HCT116 (cell line): ENCODE measurements around the gene ISOC2. TPM values are rescaled to one million over a fixed set of nuclear protein-coding genes. Genes with fewer than 3 reads are reported as not detected.
A peak's percentile ranks its signal among the peaks of the same experiment; 100 is the strongest.

Experiments used
- ATAC-seq: fragments of 200-7000 bp; cut with Tn5 transposase; 2 replicates; pipeline ENCODE4 v1.9.1; 2020; ENCODE audit warnings: mild to moderate bottlenecking, moderate library complexity
- BruUV-seq: library from RNA; stranded (reverse); fragments of 400-500 nt; replicated peaks from 2 replicates; lab custom pipeline; 2021; lab: Mats Ljungman, UMichigan
- CTCF ChIA-PET: fragments of 300-600 bp; sonication (Branson Sonifier 250); formaldehyde crosslinking; loops from one replicate; lab custom pipeline; 2021; ENCODE audit warnings: antibody characterized with exemption; lab: Charles Lee
- POLR2A ChIA-PET: fragments of 300-600, 350-600 bp; sonication (Branson Sonifier 250); formaldehyde crosslinking; loops from one replicate; lab custom pipeline; 2021; ENCODE audit warnings: antibody characterized with exemption; lab: Charles Lee
- RAD21 ChIA-PET, 2 experiments: fragments of 300-600 bp; sonication (Branson Sonifier 250); formaldehyde crosslinking; loops; one replicate each; lab custom pipeline; 2023; ENCODE audit warnings: low total read pairs in 2 of 2; ENCODE audit not compliant: uncharacterized antibody in 2 of 2, unreplicated experiment in 2 of 2, low non-redundant PET in 1 of 2; lab: Charles Lee
- DNase-seq: peaks from one replicate; pipeline ENCODE4 v3.0.0-alpha.2; 2010; ENCODE audit warnings: low read depth, low spot score
- H2AFZ ChIP-seq: fragments of 200-600 bp; shearing (Covaris generic), sonication (generic); 2 replicates; pipeline ENCODE4 v1.6.1; 2017; ENCODE audit warnings: low read depth, mixed run types, mixed read lengths, antibody characterized with exemption, low read length; ENCODE audit not compliant: poor library complexity, severe bottlenecking
- H3K27ac ChIP-seq: 2 replicates; pipeline ENCODE4 v1.5.1; 2012; ENCODE audit warnings: low read depth, low read length
- H3K27me3 ChIP-seq: fragments of 200-600 bp; sonication (generic); 2 replicates; pipeline ENCODE4 v1.6.1; 2016; ENCODE audit warnings: mixed run types, low read length, mixed read lengths; ENCODE audit not compliant: insufficient read depth
- H3K36me3 ChIP-seq, 2 experiments: fragments of 200-500 bp in 1 of 2; fragments of 200-600 bp in 1 of 2; sonication (Bioruptor generic) in 1 of 2; sonication (generic) in 1 of 2; 2 replicates each; pipeline versions ENCODE4 v1.5.1 to v1.6.1; 2014 to 2016; ENCODE audit warnings: low read length in 2 of 2, inconsistent platforms in 1 of 2, mixed read lengths in 1 of 2, mixed run types in 1 of 2; ENCODE audit not compliant: insufficient read depth in 2 of 2, control insufficient read depth in 1 of 2
- H3K4me1 ChIP-seq, 2 experiments: fragments of 200-600 bp in 1 of 2; sonication (generic) in 1 of 2; 2 replicates each; pipeline versions ENCODE4 v1.5.1 to v1.6.1; 2012 to 2017; ENCODE audit warnings: low read length in 2 of 2, inconsistent platforms in 1 of 2, mild to moderate bottlenecking in 1 of 2, mixed read lengths in 1 of 2, mixed run types in 1 of 2, moderate library complexity in 1 of 2; ENCODE audit not compliant: insufficient read depth in 2 of 2, control insufficient read depth in 1 of 2
- H3K4me2 ChIP-seq: fragments of 200-600 bp; sonication (generic); 2 replicates; pipeline ENCODE4 v1.6.1; 2017; ENCODE audit warnings: mixed run types, low read length, mixed read lengths
- H3K4me3 ChIP-seq, 2 experiments: fragments of 200-600 bp in 1 of 2; sonication (generic) in 1 of 2; replicated peaks in 1 of 2; 2 replicates each; pipeline ENCODE4 v1.5.1; 2011 to 2016; ENCODE audit warnings: low read length in 2 of 2, control low read depth in 1 of 2, low read depth in 1 of 2, mild to moderate bottlenecking in 1 of 2, mixed read lengths in 1 of 2, mixed run types in 1 of 2
- H3K79me2 ChIP-seq: fragments of 200-600 bp; sonication (generic); 2 replicates; pipeline ENCODE4 v1.6.1; 2017; ENCODE audit warnings: mild to moderate bottlenecking, mixed run types, low read length, moderate library complexity, mixed read lengths; ENCODE audit not compliant: insufficient read depth
- H3K9ac ChIP-seq: fragments of 200-600 bp; sonication (generic); 2 replicates; pipeline ENCODE4 v1.6.1; 2016; ENCODE audit warnings: low read length, mixed read lengths
- H3K9me2 ChIP-seq: fragments of 200-600 bp; sonication (generic), shearing (Covaris generic); 2 replicates; pipeline ENCODE4 v1.6.1; 2017; ENCODE audit warnings: mixed run types, mild to moderate bottlenecking, moderate library complexity; ENCODE audit not compliant: insufficient read depth
- H3K9me3 ChIP-seq, 2 experiments: fragments of 200-500 bp in 1 of 2; fragments of 200-600 bp in 1 of 2; sonication (Bioruptor generic) in 1 of 2; sonication (generic) in 1 of 2; 2 replicates each; pipeline ENCODE4 v1.6.1; 2014 to 2017; ENCODE audit warnings: low read length in 2 of 2, mixed read lengths in 2 of 2, inconsistent platforms in 1 of 2, low read depth in 1 of 2, mild to moderate bottlenecking in 1 of 2, mixed run types in 1 of 2, moderate library complexity in 1 of 2; ENCODE audit not compliant: control insufficient read depth in 1 of 2, insufficient read depth in 1 of 2
- H4K20me1 ChIP-seq: fragments of 200-600 bp; sonication (generic), shearing (Covaris generic); 2 replicates; pipeline ENCODE4 v1.6.1; 2017; ENCODE audit warnings: mixed run types, mild to moderate bottlenecking, moderate library complexity; ENCODE audit not compliant: insufficient read depth
- ATF3 ChIP-seq: IDR thresholded peaks from 2 replicates; pipeline ENCODE4 v1.6.1; 2012
- CBX3 ChIP-seq: IDR thresholded peaks from 2 replicates; pipeline ENCODE4 v1.6.1; 2012; ENCODE audit warnings: low read depth
- CTCF ChIP-seq, 3 experiments: fragments of 200-600 bp in 1 of 3; sonication (generic) in 1 of 3; IDR thresholded peaks in 2 of 3; conservative IDR thresholded peaks in 1 of 3; 2 replicates each; pipeline ENCODE4 v1.5.1; 2012 to 2017; ENCODE audit warnings: low read depth in 2 of 3, low read length in 2 of 3, antibody characterized with exemption in 1 of 3, borderline replicate concordance in 1 of 3, control low read depth in 1 of 3, mild to moderate bottlenecking in 1 of 3, mixed read lengths in 1 of 3, mixed run types in 1 of 3, moderate library complexity in 1 of 3; ENCODE audit not compliant: insufficient read depth in 1 of 3
- ELF1 ChIP-seq: IDR thresholded peaks from 2 replicates; pipeline ENCODE4 v1.6.1; 2012; ENCODE audit warnings: low read depth, borderline replicate concordance
- EZH2 ChIP-seq: fragments of 200-600 bp; sonication (generic); IDR thresholded peaks from 2 replicates; pipeline ENCODE4 v1.6.1; 2017; ENCODE audit warnings: antibody characterized with exemption, mixed run types
- EZH2phosphoT487 ChIP-seq: fragments of 200-600 bp; IDR thresholded peaks from 2 replicates; pipeline ENCODE4 v1.6.1; 2018; ENCODE audit warnings: antibody characterized with exemption, borderline replicate concordance
- ZFX ChIP-seq: fragments of 450-650 bp; IDR thresholded peaks from 2 replicates; pipeline ENCODE4 v1.6.1; 2017
- intact Hi-C: fragments of 100-400 bp; cut with micrococcal nuclease; formaldehyde crosslinking; loops from 2 replicates; pipeline ENCODE4 v1.10.0; 2022
- total RNA-seq: library from RNA; stranded (reverse); gene quantifications from one replicate; pipeline ENCODE4 v1.2.1, GENCODE V29; 2021; ENCODE audit not compliant: unreplicated experiment

Gene ISOC2
- total RNA-seq, 1 experiment from 2014 or later = 56.8 TPM

DNA sequence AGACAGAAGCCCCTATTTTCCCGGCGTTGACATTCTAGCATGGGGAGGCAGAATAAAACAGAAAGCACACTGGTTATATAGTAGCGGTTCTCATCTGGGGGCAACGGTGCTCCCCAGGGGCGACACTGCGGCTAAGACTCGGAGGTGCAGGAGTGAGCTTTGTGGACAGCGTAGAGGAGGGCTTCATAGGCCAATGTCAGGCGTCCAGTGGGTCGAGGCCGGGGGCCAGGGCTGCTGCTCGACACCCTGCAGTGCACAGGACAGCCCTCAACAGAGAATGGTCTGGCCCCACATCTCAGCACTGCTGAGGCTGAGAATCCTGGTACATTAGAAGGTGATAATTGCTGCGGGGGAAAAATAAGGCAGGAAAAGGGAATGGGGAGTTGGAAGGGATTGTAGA is 16.5 kb upstream of the ISOC2 start:
- ChIA-PET RAD21 (no interaction called here), CTCF (interaction anchor here (2.6 kb wide), 1 partner anchor 27 kb away, joined by 15 read pairs; no protein-coding TSS in a partner anchor)

More for the DNA sequence above, 16.5 kb upstream of the ISOC2 start:
- no peak for DNase-seq
- ATAC-seq = no peak
- TF ChIP-seq EZH2 (no peak), ATF3 (no peak), ZFX (no peak), EZH2phosphoT487 (no peak), ELF1 (no peak), CBX3 (no peak), CTCF (IDR thresholded peaks at IDR 0.05 in 2 of 3, conservative IDR thresholded peaks at IDR 0.05 in 1 of 3; ENCODE audit: borderline replicate concordance in 1 of 3, insufficient read depth in 1 of 3, low read depth in 2 of 3, low read length in 2 of 3) (no peak)
- intact Hi-C loops = no loop called here
- Histone ChIP-seq H2AFZ (no peak overlapping the region), H3K27me3 (no peaks in the 10 kb centered on the region), H3K36me3 (no peaks in the 10 kb centered on the region), H3K9me2 (no peaks in the 10 kb centered on the region), H3K27ac (no peak overlapping the region), H3K4me3 (peak overlapping the region; percentile 63 to 73), H3K4me1 (peaks cover 34 to 46% of the 10 kb centered on the region in 2 experiments), H3K4me2 (peak overlapping the region; percentile 76), H3K79me2 (peaks cover 21% of the 10 kb centered on the region), H3K9ac (peak overlapping the region; percentile 90), H3K9me3 (no peaks in the 10 kb centered on the region), H4K20me1 (no peaks in the 10 kb centered on the region)
- BruUV-seq = TSS peak; percentile 10
- POLR2A ChIA-PET = no interaction called here
